NCI-H69 (cell line): Measurements from ENCODE around the gene SIRT2.
A peak's percentile ranks its signal among the peaks of the same experiment; 100 is the strongest.
"Not testable (repeated sequence)": the region's sequence is repeated elsewhere in the genome, so short reads cannot be mapped to it uniquely, and the experiment has no call there.

Source experiments
- DNase-seq: peaks from one replicate; lab custom pipeline; 2025; lab: John Stamatoyannopoulos, UW

Gene SIRT2

GRCh38 chr19:38899447-38900201 lies at the start of gene SIRT2, which contains the start of gene NFKBIB:
TSS of gene SIRT2 (minus strand) at chr19:38899618. CDS start at chr19:38899521, 97 bp downstream.
TSS of gene NFKBIB (plus strand) at chr19:38899969. CDS start at chr19:38900033, 64 bp downstream.
- DNase-seq: peak; percentile 100

GRCh38 chr19:38946229-38947010 lies 47.0 kb upstream of the SIRT2 start:
- peak; percentile 40 for DNase-seq

GRCh38 chr19:38945562-38946228 lies 46.3 kb upstream of the SIRT2 start:
- DNase-seq: no peak

GRCh38 chr19:38944981-38945506 lies 45.6 kb upstream of the SIRT2 start:
- peak; percentile 64 for DNase-seq

- no peak for DNase-seq
Measured at GRCh38 chr19:38942471-38943181, 43.2 kb upstream of the SIRT2 start.

- no peak for DNase-seq
Measured at GRCh38 chr19:38941979-38942378, 42.6 kb upstream of the SIRT2 start.

- DNase-seq: not testable (repeated sequence)
Measured at GRCh38 chr19:38941466-38941865, 42.0 kb upstream of the SIRT2 start.

GRCh38 chr19:38939957-38940356 lies 40.5 kb upstream of the SIRT2 start:
- no peak for DNase-seq

- DNase-seq: no peak
Measured at GRCh38 chr19:38933544-38933943, 34.1 kb upstream of the SIRT2 start.

- peak; percentile 35 for DNase-seq
Measured at GRCh38 chr19:38932425-38933179, 33.2 kb upstream of the SIRT2 start.

- no peak for DNase-seq
Measured at GRCh38 chr19:38931521-38931793, 32.0 kb upstream of the SIRT2 start.

GRCh38 chr19:38930776-38931520 lies 31.5 kb upstream of the SIRT2 start, which contains the start of gene MRPS12:
TSS of gene MRPS12 (plus strand) at chr19:38930944. CDS start at chr19:38931295, 351 bp downstream.
- DNase-seq: peak; percentile 99

GRCh38 chr19:38929929-38930775 lies 30.7 kb upstream of the SIRT2 start, which contains the start of gene SARS2:
TSS of gene SARS2 (minus strand) at chr19:38930763. CDS start at chr19:38930736, 27 bp downstream.
- DNase-seq: peak; percentile 97

- DNase-seq: no peak
Measured at GRCh38 chr19:38928391-38929001, 29.1 kb upstream of the SIRT2 start.

GRCh38 chr19:38924388-38924787 lies 25.0 kb upstream of the SIRT2 start:
- no peak for DNase-seq

GRCh38 chr19:38922482-38922881 lies 23.1 kb upstream of the SIRT2 start:
- DNase-seq: no peak

GRCh38 chr19:38921420-38922274 lies 22.2 kb upstream of the SIRT2 start:
- DNase-seq: no peak
